ENCODE results near the gene FASTK.

Gene FASTK

GRCh38 chr7:151068069-151068773, 12.4 kb downstream of the FASTK start:
- DNase-seq = peak; percentile 79
- H3K4me3 ChIP-seq (ENCODE audit: low read depth, low read length) = no peak overlapping the region
- no peaks in the 10 kb centered on the region for H3K27me3 ChIP-seq (replicated peaks)
- H3K36me3 ChIP-seq (replicated peaks) = peaks cover 81% of the 10 kb centered on the region
- no peak for TF ChIP-seq CTCF (IDR thresholded peaks at IDR 0.05; ENCODE audit: low read depth, low read length, missing control alignments)
- peak overlapping the region; percentile 51 for H3K27ac ChIP-seq
- in situ Hi-C loops (cut with HindIII; ENCODE audit: low pct_ligation_motif_present, low sequenced_read_pairs) = no loop called here

GRCh38 chr7:151066273-151066974, 14.2 kb downstream of the FASTK start:
- Histone ChIP-seq H3K27ac (no peak overlapping the region), H3K36me3 (replicated peaks) (peaks cover 69% of the 10 kb centered on the region), H3K4me3 (ENCODE audit: low read depth, low read length) (no peak overlapping the region), H3K27me3 (replicated peaks) (no peaks in the 10 kb centered on the region)
- in situ Hi-C loops (cut with HindIII; ENCODE audit: low pct_ligation_motif_present, low sequenced_read_pairs) = no loop called here
- DNase-seq = no peak
- TF ChIP-seq CTCF (IDR thresholded peaks at IDR 0.05; ENCODE audit: low read depth, low read length, missing control alignments) = no peak

- Histone ChIP-seq H3K4me3 (ENCODE audit: low read depth, low read length) (no peak overlapping the region), H3K36me3 (replicated peaks) (peaks cover 60% of the 10 kb centered on the region), H3K27ac (no peak overlapping the region), H3K27me3 (replicated peaks) (no peaks in the 10 kb centered on the region)
- in situ Hi-C loops (cut with HindIII; ENCODE audit: low pct_ligation_motif_present, low sequenced_read_pairs) = no loop called here
- no peak for DNase-seq
- TF ChIP-seq CTCF (IDR thresholded peaks at IDR 0.05; ENCODE audit: low read depth, low read length, missing control alignments) = no peak
Measured at GRCh38 chr7:151065516-151065915, 15.1 kb downstream of the FASTK start.

- in situ Hi-C loops (cut with HindIII; ENCODE audit: low pct_ligation_motif_present, low sequenced_read_pairs) = no loop called here
- Histone ChIP-seq H3K36me3 (replicated peaks) (peaks cover 55% of the 10 kb centered on the region), H3K27me3 (replicated peaks) (no peaks in the 10 kb centered on the region), H3K4me3 (ENCODE audit: low read depth, low read length) (no peak overlapping the region), H3K27ac (no peak overlapping the region)
- no peak for DNase-seq
- TF ChIP-seq CTCF (IDR thresholded peaks at IDR 0.05; ENCODE audit: low read depth, low read length, missing control alignments) = no peak
Measured at GRCh38 chr7:151064993-151065392, 15.6 kb downstream of the FASTK start.

- Histone ChIP-seq H3K36me3 (replicated peaks) (peaks cover 49% of the 10 kb centered on the region), H3K4me3 (ENCODE audit: low read depth, low read length) (no peak overlapping the region), H3K27ac (no peak overlapping the region), H3K27me3 (replicated peaks) (no peaks in the 10 kb centered on the region)
- no peak for TF ChIP-seq CTCF (IDR thresholded peaks at IDR 0.05; ENCODE audit: low read depth, low read length, missing control alignments)
- DNase-seq = no peak
- in situ Hi-C loops (cut with HindIII; ENCODE audit: low pct_ligation_motif_present, low sequenced_read_pairs) = no loop called here
Measured at GRCh38 chr7:151064454-151064853, 16.2 kb downstream of the FASTK start.
